A673 (cell line): ENCODE measurements around the gene VAV1.

Experiments used
- CTCF ChIP-seq: fragments of 300-800, 200-600 bp; sonication (generic); conservative IDR thresholded peaks from 2 replicates; pipeline ENCODE4 v1.5.1; 2017; ENCODE audit warnings: low read depth, mild to moderate bottlenecking, antibody characterized with exemption, low read length, moderate library complexity, mixed read lengths
- EZH2 ChIP-seq: fragments of 200-600 bp; sonication (generic); IDR thresholded peaks from 2 replicates; pipeline ENCODE4 v1.6.1; 2017; ENCODE audit warnings: borderline replicate concordance, low read depth, mild to moderate bottlenecking, mixed read lengths, antibody characterized with exemption, low read length; ENCODE audit not compliant: poor library complexity, severe bottlenecking

- no peak for TF ChIP-seq EZH2
- TF ChIP-seq CTCF, result no peak
These were observed 6.0 kb upstream of the VAV1 start for GRCh38 chr19:6766357-6767080.
